HG03565 (cell line): Measurements from ENCODE around the gene MAPK1.
"Not testable (repeated sequence)": the region's sequence is repeated elsewhere in the genome, so short reads cannot be mapped to it uniquely, and the experiment has no call there.

Experiments used
- ATAC-seq: cut with Tn5 transposase; IDR thresholded peaks from one replicate; pipeline ENCODE4 v1.9.1; 2021; ENCODE audit warnings: mild to moderate bottlenecking, moderate library complexity; ENCODE audit not compliant: unreplicated experiment

Gene MAPK1

GRCh38 chr22:21793716-21794115 is 73.7 kb downstream of the MAPK1 start:
- ATAC-seq, result not testable (repeated sequence)

- ATAC-seq, result peak; percentile 66
These were observed 75.5 kb downstream of the MAPK1 start for GRCh38 chr22:21791635-21792625.

- ATAC-seq, result not testable (repeated sequence)
These were observed 76.4 kb downstream of the MAPK1 start for GRCh38 chr22:21790849-21791610.

- no peak for ATAC-seq
These were observed 77.1 kb downstream of the MAPK1 start for GRCh38 chr22:21790359-21790758.

GRCh38 chr22:21787565-21787964 is 79.9 kb downstream of the MAPK1 start:
- not testable (repeated sequence) for ATAC-seq

GRCh38 chr22:21780259-21780658 is 87.2 kb downstream of the MAPK1 start:
- ATAC-seq, result no peak

GRCh38 chr22:21779444-21779843 is 88.0 kb downstream of the MAPK1 start:
- ATAC-seq, result no peak

- no peak for ATAC-seq
These were observed 88.6 kb downstream of the MAPK1 start for GRCh38 chr22:21778705-21779363.

- no peak for ATAC-seq
These were observed 95.8 kb downstream of the MAPK1 start for GRCh38 chr22:21771631-21771976.

- ATAC-seq, result no peak
These were observed 99.0 kb downstream of the MAPK1 start for GRCh38 chr22:21768435-21768834.

- no peak for ATAC-seq
These were observed 100.6 kb downstream of the MAPK1 start for GRCh38 chr22:21766691-21767462.

GRCh38 chr22:21765909-21766529 is 101.4 kb downstream of the MAPK1 start:
- no peak for ATAC-seq

GRCh38 chr22:21764038-21764804 is 103.2 kb downstream of the MAPK1 start:
- no peak for ATAC-seq

GRCh38 chr22:21762712-21763581 is 104.5 kb downstream of the MAPK1 start:
- peak; percentile 40 for ATAC-seq

- no peak for ATAC-seq
These were observed 105.3 kb downstream of the MAPK1 start for GRCh38 chr22:21761994-21762680.

- no peak for ATAC-seq
These were observed 106.4 kb downstream of the MAPK1 start for GRCh38 chr22:21761086-21761485.

- no peak for ATAC-seq
These were observed 106.8 kb downstream of the MAPK1 start for GRCh38 chr22:21760640-21761039.
